Measurements from ENCODE around the gene ITGAL. TPM values are rescaled to one million over a fixed set of nuclear protein-coding genes. Genes with fewer than 3 reads are reported as not detected.

ITGAL gene
- total RNA-seq, 1 donor from 2014 or later, result 0.23 TPM

GRCh38 chr16:30523768-30524574 is 51.4 kb downstream of the ITGAL start:
- Mint-ChIP-seq H3K9me3 (ENCODE audit: unreplicated experiment) (no peaks in the 10 kb centered on the region), H3K36me3 (ENCODE audit: low read depth, unreplicated experiment) (no peaks in the 10 kb centered on the region), H3K27ac (ENCODE audit: unreplicated experiment) (no peak overlapping the region), H3K4me1 (ENCODE audit: low read depth, unreplicated experiment) (peaks cover 4% of the 10 kb centered on the region), H3K27me3 (ENCODE audit: low read depth, unreplicated experiment) (peaks cover 8% of the 10 kb centered on the region), H3K4me3 (ENCODE audit: unreplicated experiment) (no peak overlapping the region)
- Histone ChIP-seq H3K4me1 (ENCODE audit: insufficient read depth, low read length) (peaks cover 5% of the 10 kb centered on the region), H3K27ac (ENCODE audit: low read depth, low read length) (no peak overlapping the region), H3K79me2 (ENCODE audit: insufficient read depth, low read length) (peaks cover 6% of the 10 kb centered on the region), H3K36me3 (ENCODE audit: insufficient read depth, low read length) (no peaks in the 10 kb centered on the region), H3K4me2 (ENCODE audit: low read length) (peak overlapping the region; percentile 32), H3K4me3 (ENCODE audit: insufficient read depth, low read depth, low read length) (no peak overlapping the region), H3K27me3 (ENCODE audit: insufficient read depth, low read length) (no peaks in the 10 kb centered on the region), H4K20me1 (ENCODE audit: insufficient read depth, low read length) (no peaks in the 10 kb centered on the region), H2AFZ (ENCODE audit: low read depth, low read length) (no peak overlapping the region), H3K9ac (ENCODE audit: low read length) (no peak overlapping the region), H3K9me3 (ENCODE audit: insufficient read depth, low read depth, low read length) (no peaks in the 10 kb centered on the region)
- TF ChIP-seq EZH2 (IDR thresholded peaks at IDR 0.05; ENCODE audit: insufficient read depth, low read length), result no peak
- TF ChIP-seq CTCF (IDR thresholded peaks at IDR 0.05; ENCODE audit: insufficient read depth, low read depth, low read length), result no peak
- FAIRE-seq (no peak), DNase-seq (ENCODE audit: low read depth) (no peak)

DNA sequence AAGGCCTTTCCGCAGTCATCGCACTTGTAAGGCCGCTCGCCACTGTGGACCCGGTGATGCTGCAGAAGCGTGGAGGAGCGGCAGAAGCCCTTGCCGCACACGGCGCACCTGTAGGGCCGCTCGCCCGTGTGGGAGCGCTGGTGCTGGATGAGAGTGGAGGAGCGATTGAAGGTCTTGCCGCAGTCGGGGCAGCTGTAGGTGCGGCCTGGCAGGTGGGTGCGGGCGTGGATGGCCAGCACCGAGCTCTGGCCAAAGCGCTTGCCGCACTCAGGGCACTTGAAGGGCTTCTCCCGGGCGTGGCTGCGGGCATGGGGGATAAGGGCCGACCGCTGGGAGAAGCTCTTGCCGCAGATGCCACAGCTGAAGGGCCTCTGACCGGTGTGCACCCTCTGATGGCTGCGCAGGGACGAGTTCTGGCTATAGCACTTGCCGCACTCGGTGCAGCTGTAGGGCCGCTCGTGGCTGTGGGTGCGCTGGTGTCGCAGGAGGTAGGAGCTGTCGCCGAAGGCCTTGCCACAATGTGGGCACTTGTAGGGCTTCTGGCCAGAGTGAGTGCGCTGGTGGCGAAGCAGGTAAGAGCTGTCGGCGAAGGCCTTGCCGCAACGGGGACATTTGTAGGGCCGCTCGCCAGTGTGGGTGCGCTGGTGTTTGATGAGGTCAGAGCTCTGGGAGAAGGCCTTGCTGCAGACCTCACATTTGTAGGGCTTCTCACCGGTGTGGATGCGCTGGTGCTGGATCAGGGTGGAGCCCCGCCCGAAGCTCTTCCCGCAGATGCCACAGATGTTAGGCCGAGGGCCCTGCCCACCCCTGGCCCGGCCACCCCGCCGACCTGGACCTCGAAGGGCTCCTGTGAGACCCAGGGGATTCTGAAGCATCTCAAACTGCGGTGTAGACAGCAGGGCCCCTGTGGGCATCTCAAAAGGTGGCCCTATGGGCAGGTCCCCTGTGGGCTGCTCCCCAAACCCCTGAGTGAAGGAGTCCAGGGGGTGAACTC is 52.3 kb downstream of the ITGAL start:
- FAIRE-seq (no peak), DNase-seq (ENCODE audit: low read depth) (no peak)
- Histone ChIP-seq H3K27ac (ENCODE audit: low read depth, low read length) (no peak overlapping the region), H4K20me1 (ENCODE audit: insufficient read depth, low read length) (no peaks in the 10 kb centered on the region), H3K4me2 (ENCODE audit: low read length) (peak overlapping the region; percentile 99), H3K4me3 (ENCODE audit: insufficient read depth, low read depth, low read length) (no peak overlapping the region), H3K27me3 (ENCODE audit: insufficient read depth, low read length) (no peaks in the 10 kb centered on the region), H2AFZ (ENCODE audit: low read depth, low read length) (no peak overlapping the region), H3K79me2 (ENCODE audit: insufficient read depth, low read length) (peaks cover 6% of the 10 kb centered on the region), H3K4me1 (ENCODE audit: insufficient read depth, low read length) (peaks cover 5% of the 10 kb centered on the region), H3K36me3 (ENCODE audit: insufficient read depth, low read length) (no peaks in the 10 kb centered on the region), H3K9ac (ENCODE audit: low read length) (no peak overlapping the region), H3K9me3 (ENCODE audit: insufficient read depth, low read depth, low read length) (no peaks in the 10 kb centered on the region)
- no peak for TF ChIP-seq EZH2 (IDR thresholded peaks at IDR 0.05; ENCODE audit: insufficient read depth, low read length)
- no peak for TF ChIP-seq CTCF (IDR thresholded peaks at IDR 0.05; ENCODE audit: insufficient read depth, low read depth, low read length)
- H3K9me3 Mint-ChIP-seq (ENCODE audit: unreplicated experiment), result no peaks in the 10 kb centered on the region
- no peak overlapping the region for H3K27ac Mint-ChIP-seq (ENCODE audit: unreplicated experiment)
- peaks cover under 1% of the 10 kb centered on the region for H3K27me3 Mint-ChIP-seq (ENCODE audit: low read depth, unreplicated experiment)
- H3K4me3 Mint-ChIP-seq (ENCODE audit: unreplicated experiment), result peak overlapping the region; percentile 40
- no peaks in the 10 kb centered on the region for H3K36me3 Mint-ChIP-seq (ENCODE audit: low read depth, unreplicated experiment)
- peaks cover 4% of the 10 kb centered on the region for H3K4me1 Mint-ChIP-seq (ENCODE audit: low read depth, unreplicated experiment)

Data from astrocyte (in vitro differentiated cells and primary cell).